Fibroblast of skin of abdomen (primary cell): ENCODE data around the gene METTL26. TPM values are rescaled to one million over a fixed set of nuclear protein-coding genes. Genes with fewer than 3 reads are reported as not detected.
A peak's percentile ranks its signal among the peaks of the same experiment; 100 is the strongest.

Experiments used
- DNase-seq: peaks from one replicate; pipeline ENCODE4 v3.0.0-alpha.2; 2013
- polyA plus RNA-seq, 2 experiments: library from polyadenylated mRNA; unstranded; fragments of 120-200 nt; gene quantifications; one replicate each; pipeline ENCODE4 v1.2.1, GENCODE V29; 2013; ENCODE audit not compliant: insufficient read length in 2 of 2

Gene METTL26
- 77.6 TPM for polyA plus RNA-seq (2013, experiment 1 of 2; ENCODE audit: insufficient read length)
- polyA plus RNA-seq (2013, experiment 2 of 2; ENCODE audit: insufficient read length): 82.1 TPM

DNA sequence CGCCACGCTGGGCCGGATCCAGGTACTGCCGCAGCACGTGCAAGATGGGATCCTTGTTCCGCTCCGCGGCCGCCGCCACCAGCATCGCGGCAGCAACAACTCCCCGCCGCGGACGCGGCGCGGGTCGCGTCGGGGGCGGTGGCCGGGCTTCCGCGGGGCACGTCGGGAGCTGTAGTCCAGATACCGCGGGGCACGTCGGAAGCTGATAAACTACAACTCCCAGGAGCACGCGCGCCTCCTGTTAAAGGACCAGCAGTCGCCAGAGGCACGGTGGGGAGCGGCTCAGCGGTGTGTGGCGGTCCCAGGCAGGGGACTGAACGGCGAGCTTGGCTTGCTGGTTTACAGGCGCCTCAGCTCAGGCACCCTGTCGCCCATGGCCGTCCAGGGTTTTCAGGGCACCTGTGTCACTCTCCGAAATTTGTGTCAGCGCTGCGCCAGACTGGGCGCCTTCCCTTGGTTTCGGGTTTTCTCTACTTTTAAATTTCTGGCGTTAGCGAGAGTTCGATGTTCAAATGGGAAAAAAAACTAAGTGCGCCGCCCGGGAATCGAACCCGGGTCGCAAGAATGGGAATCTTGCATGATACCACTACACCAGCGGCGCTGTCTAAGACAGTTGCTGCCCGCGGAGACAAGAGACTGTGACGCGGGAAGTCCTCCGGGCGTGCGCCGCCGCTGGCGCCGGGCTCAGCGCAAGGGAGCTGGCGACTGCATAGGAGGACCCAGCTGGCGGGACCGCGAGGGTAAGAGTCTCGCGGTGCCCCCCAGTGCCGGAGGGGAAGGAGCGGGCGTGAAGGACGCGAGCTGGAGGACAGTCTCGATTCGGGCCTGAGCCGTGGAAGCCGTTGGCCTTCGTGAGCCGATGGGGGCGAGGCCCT, at the start of gene METTL26:
TSS of gene METTL26 (minus strand) at position 100 of the 875 bp plus-strand sequence. CDS start at position 85, 15 bp downstream.
- peak; percentile 94 for DNase-seq

DNA sequence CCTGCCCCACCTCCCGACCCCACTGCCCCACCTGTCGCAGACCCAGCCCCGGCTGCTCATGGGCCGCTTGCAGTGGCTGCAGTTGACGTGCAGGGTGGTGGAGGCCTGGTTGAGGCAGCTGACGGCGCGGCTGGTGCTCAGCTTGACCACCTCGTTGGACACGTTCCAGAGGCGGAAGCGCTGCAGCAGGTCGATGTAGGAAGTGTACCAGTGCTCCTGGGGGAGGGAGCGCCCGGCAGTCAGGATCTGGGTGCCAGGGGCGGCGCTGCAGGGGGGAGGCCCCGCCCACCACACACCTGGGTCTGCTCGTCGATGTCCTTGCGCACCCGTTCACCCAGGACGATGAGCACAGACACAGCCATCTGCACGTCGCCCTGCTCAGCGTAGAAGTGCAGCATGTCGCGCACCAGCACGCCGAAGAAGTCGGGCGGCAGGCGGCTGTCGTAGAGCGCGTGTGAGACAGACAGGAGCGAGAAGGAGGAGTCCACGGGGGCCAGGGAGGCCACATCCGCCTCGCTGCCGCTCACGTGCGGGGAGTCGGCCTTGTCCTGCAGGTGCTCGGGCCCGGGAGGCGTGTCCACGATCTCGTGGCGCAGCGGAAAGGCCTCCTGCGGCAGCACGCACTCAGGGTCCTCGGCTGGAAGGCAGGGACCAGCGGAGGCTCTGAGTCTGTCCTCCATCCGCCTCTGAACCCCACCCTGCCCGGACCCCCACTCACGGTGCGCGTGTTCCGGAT, 49.0 kb upstream of the METTL26 start:
- no peak for DNase-seq

DNA sequence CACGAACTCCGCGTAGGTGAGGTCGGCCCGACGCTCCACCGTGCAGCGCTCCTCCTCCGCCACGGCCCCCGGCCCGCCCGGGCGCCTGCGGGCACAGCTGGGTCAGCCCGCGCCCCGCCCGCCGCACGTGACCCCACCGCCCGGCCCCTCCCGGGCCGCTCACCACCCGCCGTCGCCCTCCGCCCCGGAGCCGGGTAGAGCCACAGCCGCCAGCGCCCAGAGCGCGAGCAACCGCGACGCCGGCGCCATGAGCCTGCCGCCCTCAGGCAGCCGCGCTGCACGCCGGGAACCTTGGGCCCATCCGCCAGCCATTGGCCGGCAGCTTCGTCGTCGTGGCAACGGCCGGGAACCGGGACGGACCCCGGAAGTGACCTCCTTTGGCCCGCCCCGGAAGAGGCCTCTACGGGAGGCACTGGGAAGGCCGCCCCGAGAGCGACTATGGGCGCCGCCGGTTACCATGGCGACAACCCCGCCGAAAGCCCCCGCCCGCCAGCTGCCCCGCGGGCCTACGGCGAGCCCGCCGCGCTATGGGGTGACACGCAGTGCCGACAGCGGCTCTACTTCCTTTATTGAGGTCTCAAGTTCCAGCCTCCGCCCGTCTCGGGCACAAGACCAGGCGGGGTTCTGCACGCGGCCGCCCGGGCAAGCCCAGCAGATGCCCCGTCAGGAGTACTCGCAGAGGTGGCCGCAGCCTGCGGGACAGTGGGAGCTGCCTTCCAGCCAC, 48.1 kb upstream of the METTL26 start, which contains the start of gene JMJD8:
TSS of gene JMJD8 (minus strand) at position 264 of the 724 bp plus-strand sequence. CDS start at position 249, 15 bp downstream.
- DNase-seq: peak; percentile 95

DNA sequence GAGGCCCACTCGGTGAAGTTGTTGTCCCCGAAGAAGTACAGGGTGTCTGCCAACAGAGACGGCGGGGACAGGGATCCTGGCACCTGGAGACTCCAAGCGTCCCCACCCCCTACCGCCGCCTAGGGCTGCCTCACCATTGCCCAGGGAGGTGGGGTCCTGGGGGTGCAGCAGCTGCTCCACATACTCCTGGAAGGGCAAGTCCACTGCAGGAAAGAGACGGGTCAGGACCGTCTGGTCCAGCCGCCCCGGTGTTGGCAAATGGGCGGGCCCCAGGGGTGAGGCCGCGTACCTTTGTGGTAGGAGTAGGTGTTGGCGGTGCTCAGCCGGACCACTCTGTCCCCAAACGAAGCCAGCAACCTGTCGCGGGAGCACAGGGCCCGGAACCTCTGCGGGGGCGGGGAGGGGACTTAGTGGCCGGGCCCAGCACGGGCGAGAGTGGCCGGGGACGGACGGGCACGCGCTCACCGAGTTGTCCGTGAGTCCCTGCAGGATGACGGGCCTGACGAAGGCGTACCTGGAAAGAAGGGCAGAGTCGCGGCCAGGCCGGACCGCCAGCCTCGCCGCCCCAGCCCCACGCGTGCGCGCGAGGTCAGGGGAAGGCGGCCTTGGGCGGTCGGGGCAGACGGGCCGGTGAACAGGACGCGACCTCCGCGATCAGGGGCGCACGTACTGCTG, 47.4 kb upstream of the METTL26 start:
- DNase-seq: no peak

DNA sequence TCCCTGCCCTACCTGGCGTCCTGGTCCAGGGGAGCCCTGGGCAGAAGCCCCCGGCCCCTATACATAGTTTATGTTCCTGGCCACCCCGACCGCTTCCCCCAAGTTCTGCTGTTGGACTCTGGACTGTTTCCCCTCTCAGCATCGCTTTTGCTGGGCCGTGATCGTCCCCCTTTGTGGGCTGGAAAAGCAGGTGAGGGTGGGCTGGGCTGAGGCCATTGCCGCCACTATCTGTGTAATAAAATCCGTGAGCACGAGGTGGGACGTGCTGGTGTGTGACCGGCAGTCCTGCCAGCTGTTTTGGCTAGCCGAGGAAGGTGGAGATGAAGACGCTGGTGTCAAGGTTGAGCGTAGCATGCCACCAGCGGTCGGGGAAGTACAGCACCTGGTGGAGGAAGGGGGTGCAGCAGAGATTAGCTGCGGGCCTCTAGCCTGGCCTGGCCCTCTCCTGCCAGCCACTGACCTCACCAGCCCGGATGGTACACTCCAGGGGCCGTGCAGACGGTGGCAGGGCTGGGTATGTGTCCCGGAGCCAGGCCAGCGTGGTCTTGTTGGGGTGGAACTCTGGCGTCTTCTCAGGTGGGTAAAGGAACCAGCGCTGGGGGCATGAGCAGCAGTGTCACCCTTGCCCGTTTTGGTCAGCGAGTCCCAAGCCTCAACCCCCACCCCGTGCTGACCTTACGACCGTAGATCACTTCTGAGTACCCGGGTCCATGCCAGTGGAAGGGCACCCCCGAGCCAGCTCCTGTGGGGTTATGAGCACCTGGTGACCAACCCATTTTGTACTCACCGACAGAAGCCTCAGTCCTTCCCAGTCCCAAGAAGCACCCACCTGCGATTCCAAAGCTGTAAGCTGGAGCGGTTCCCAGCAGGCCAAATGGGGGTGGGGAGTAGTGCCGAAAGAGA, 46.6 kb upstream of the METTL26 start:
- no peak for DNase-seq

DNA sequence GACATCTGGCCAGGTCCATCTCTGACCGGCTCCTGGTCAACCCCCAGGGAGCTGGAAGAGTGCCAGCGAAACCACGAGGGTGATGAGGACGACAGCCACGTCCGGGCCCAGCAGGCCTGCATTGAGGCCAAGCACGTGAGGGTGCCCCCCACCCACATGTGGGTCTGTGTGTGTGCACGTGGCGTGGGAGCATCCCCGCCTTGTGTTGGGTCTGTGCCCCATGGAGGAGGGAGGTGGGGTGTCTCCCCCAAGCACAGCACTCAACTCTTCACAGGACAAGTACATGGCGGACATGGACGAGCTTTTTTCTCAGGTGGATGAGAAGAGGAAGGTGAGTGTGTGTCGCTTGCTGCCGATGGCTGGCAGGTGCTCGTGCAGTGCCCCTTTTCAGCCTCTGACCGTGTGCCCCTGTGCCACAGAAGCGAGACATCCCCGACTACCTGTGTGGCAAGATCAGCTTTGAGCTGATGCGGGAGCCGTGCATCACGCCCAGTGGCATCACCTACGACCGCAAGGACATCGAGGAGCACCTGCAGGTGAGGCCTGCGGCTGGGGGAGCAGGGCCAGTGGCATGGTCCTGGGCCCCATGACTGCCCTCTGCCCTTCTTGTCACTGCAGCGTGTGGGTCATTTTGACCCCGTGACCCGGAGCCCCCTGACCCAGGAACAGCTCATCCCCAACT, 45.8 kb upstream of the METTL26 start:
- DNase-seq: no peak

DNA sequence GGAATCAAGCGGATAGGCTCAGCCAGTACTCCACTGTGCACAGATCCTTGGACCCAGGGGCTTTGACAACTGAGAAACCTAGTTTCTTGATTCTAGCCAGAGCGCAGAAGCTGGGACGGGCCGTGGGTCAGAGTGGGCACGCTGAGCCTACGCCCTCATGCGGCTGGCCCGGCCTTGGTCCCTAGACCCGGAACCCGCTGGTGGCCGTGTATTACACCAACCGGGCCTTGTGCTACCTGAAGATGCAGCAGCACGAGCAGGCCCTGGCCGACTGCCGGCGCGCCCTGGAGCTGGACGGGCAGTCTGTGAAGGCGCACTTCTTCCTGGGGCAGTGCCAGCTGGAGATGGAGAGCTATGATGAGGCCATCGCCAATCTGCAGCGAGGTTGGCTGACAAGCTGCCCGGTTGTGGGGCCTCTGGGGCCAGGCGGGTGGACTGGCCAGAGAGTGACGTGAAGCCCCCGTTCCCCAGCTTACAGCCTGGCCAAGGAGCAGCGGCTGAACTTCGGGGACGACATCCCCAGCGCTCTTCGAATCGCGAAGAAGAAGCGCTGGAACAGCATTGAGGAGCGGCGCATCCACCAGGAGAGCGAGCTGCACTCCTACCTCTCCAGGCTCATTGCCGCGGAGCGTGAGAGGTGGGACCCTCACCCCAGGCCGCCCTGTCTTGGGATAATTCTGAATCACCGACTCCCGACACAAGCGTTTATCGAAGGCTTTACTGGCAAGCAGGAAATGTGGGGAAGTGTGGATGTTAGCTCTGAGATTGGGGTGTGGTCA, 45.1 kb upstream of the METTL26 start:
- DNase-seq: peak; percentile 26

DNA sequence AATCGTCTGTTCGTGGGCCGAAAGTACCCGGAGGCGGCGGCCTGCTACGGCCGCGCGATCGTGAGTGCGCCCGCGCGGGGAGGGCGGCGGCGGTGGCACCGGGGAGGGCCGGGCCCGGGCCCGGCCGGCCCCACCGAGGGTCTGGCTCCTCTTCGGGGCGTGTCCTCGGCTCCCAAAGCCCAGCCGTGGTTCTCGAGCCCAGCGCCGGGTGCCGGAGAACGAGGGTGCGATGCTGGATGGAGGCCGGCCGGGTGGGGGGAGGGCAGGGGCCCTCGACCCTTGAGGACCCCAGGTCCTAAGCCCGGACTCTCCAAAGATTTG, 44.5 kb upstream of the METTL26 start:
- no peak for DNase-seq

DNA sequence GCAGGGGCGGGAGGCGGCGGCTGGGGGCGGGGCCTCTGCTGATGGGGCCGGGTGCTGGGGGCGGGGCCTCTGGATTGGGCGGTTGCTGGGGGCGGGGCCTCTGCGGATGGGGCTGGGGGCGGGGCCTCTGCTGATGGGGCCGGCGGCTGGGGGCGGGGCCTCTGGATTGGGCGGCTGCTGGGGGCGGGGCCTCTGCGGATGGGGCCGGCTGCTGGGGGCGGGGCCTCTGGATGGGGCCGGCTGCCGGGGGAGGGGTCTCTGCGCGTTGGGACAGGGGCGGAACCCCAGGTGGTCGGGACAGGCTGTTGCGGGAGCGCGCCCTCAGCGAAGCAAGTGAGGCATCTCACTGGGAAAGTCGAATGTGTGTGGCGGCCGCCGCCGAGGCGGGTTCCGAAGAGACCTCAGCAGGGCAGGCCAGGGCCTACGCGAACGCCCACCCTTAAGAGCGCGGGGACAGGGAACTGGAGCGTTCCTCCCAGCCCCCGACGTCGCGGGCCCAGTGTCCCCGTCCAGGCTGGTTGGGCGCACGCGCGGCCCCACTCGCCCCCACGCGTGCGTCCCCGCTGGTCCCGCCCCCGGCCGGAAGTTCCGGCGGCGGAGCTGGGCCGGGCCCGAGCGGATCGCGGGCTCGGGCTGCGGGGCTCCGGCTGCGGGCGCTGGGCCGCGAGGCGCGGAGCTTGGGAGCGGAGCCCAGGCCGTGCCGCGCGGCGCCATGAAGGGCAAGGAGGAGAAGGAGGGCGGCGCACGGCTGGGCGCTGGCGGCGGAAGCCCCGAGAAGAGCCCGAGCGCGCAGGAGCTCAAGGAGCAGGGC, 43.9 kb upstream of the METTL26 start, which contains the start of gene STUB1:
TSS of gene STUB1 (plus strand) at position 597 of the 811 bp plus-strand sequence. CDS start at position 713, 116 bp downstream.
- DNase-seq: peak; percentile 85

DNA sequence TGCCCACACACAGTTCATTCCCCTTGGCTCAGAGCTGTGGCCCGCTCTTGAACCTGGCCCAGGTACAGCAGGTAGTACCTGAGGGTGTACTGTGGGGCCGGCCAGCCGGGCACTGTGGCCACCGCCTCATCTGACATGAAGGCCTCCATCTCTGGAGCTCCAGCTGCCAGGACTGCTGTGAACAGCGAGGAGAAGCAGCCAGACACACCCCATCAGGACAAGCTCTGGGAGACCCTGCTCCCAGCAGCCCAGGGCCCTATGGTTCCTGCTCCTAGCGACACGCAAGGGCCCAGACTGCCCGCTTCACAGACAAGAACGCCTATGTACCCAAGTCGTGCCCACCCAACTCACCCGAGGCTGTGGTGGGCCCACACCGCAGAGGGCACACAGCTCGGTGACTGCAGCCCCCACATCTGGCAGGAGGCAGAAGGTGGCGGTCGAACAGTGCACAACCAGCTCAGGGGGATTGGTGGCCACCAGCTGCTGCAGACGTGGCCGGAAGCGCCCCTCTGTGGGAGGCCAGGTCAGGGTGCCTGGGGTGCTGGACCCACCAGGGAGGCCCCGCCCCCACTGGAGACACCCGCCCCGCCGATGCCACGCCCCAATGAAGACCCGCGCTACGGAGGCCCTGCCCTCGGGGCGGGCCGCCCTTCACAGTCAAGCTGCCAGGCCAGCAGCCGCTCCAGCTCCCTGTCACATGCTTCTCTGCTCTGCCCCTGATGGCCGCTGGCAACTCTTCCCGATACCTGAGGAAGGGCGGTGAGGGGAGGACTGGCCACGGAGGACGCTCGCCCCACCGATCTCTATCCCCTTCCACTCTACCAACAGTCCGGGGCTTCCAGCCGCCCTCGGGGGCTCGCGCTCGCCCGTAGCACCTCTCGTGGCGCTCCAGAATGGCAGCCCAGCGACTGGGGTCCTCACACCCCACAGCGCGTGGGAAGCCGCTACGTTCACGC, 43.0 kb upstream of the METTL26 start:
- peak; percentile 55 for DNase-seq

DNA sequence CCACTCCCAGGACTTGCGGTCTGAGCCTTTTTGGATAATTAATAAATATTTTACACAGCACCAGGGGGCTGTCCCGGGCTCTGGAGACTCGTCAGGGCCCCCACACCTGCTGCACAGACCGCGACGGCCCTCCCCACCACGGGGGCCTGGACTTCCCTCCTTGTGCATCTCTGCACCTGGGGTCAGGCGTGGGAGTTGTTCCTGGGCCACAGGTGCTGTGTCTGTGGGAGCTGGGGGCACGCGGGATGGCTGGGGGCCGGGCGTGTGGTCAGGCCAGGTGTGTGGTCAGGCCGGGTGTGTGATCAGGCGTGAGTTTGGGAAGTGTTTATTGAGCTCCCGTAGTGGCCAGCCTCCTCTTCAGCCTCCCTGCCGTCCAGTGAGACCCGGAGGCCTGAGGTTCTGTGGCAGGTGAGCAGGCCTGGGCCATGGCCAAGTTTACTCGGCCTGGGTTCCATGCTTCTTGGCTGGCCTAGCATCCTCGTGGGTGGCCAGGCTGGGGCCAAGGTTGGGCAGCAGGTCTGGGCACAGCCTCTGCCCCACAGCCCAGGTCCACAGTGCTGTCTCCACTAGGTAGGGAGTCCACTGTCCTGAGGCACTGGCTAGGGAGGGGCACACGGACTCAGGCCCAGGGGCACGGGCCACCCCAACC, 42.2 kb upstream of the METTL26 start:
- DNase-seq: no peak

DNA sequence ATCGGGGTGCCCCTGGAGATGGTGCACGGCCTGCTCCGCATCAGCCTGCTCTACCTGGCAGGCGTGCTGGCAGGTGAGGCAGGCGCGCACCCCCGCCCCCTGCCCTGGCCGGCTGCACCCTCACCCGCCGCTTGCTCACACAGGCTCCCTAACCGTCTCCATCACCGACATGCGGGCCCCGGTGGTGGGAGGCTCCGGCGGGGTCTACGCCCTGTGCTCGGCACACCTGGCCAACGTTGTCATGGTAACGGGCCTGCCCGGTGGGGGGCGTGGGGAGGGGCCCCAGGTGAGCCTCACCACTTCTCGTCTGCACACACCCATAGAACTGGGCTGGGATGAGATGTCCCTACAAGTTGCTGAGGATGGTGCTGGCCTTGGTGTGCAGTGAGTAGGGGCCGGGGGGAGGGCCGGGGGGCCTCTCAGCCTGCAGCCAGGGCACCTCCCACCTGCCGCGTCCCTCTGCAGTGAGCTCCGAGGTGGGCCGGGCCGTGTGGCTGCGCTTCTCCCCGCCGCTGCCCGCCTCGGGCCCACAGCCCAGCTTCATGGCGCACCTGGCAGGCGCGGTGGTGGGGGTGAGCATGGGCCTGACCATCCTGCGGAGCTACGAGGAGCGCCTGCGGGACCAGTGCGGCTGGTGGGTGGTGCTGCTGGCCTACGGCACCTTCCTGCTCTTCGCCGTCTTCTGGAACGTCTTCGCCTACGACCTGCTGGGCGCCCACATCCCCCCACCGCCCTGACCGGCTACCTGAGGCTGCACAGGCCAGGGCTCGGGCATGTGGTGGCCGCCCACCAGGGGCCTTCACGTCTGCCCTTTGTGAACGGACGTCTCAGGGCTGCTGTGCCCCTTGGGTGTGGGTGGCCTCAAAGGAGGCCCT, 41.4 kb upstream of the METTL26 start:
- no peak for DNase-seq

DNA sequence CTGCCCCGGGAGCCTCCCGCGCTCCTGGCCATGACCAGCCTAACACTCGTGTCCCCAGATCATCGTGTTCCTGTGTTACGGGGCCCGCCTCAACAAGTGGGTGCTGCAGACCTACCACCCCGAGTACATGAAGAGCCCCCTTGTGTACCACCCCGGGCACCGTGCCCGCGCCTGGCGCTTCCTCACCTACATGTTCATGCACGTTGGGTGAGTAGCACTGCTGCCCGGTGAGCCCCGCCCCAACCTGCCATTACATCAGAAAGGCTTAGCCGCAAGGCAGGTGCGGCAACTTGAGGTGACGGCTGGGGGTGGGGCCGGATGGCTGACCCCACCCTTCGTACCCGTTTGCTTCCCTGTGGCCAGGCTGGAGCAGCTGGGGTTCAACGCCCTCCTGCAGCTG, 40.8 kb upstream of the METTL26 start:
- no peak for DNase-seq

DNA sequence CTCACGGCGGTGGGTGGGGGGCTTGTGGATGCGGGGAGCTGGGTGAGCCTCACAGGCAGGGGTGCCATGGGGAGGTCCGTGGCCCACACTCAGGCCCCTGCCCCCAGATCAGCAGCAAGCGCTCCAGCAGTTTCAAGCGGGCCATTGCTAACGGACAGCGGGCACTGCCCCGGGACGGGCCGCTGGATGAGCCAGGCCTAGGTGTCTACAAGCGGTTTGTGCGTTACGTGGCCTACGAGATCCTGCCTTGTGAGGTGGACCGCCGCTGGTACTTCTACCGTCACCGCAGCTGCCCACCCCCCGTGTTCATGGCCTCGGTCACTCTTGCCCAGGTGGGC, 40.4 kb upstream of the METTL26 start:
- no peak for DNase-seq

DNA sequence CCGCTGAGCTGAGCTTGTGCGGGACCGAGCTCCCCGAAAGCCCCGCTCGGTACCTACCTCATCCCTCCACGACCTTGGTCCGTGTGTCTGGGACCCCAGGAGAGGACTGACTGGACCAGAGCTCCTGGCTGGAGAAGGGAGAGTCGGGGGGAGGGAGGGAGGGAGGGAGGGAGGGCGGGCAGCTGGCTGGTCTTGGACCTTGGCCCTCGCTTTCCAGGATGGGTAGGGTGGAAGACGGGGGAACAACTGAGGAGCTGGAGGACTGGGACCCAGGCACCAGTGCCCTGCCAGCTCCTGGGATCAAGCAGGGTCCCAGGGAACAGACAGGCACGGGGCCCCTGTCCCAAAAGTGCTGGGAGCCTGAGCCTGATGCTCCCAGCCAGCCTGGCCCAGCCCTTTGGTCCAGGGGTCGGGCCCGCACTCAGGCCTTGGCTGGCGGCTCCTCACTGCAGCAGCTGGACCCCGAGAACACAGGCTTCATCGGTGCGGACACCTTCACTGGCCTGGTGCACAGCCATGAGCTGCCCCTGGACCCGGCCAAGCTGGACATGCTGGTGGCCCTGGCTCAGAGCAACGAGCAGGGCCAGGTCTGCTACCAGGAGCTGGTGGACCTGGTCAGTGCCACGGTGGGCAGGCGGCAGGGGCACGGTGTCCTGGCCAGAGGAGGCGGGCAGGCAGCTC, 39.9 kb upstream of the METTL26 start:
- DNase-seq: no peak
